GM23338 (cell line): ENCODE results near the gene AKAP1.
A peak's percentile ranks its signal among the peaks of the same experiment; 100 is the strongest.

Experiments used
- CREB1 ChIP-seq: fragments of 250-450 bp; sonication (Bioruptor Pico); IDR thresholded peaks from 2 replicates; pipeline ENCODE4 v1.5.0; 2020; ENCODE audit warnings: low read depth, mild to moderate bottlenecking, moderate library complexity
- EZH2 ChIP-seq: fragments of 200-600 bp; sonication (generic); IDR thresholded peaks from one replicate; pipeline ENCODE4 v1.8.0; 2017; ENCODE audit warnings: antibody characterized with exemption, mild to moderate bottlenecking, low read depth; ENCODE audit not compliant: unreplicated experiment
- EZH2phosphoT487 ChIP-seq: fragments of 200-600 bp; sonication (generic); IDR thresholded peaks from one replicate; pipeline ENCODE4 v1.8.1; 2018; ENCODE audit warnings: antibody characterized with exemption; ENCODE audit not compliant: unreplicated experiment
- JUNB ChIP-seq: IDR thresholded peaks from one replicate; pipeline ENCODE4 v1.6.1; 2016; ENCODE audit warnings: antibody characterized with exemption; ENCODE audit not compliant: unreplicated experiment
- NANOG ChIP-seq: IDR thresholded peaks from 2 replicates; pipeline ENCODE4 v1.6.1; 2016; ENCODE audit warnings: antibody characterized with exemption, borderline replicate concordance
- POLR2AphosphoS5 ChIP-seq: IDR thresholded peaks from 2 replicates; pipeline ENCODE4 v1.6.1; 2016; ENCODE audit warnings: antibody characterized with exemption, low read depth
- STAT1 ChIP-seq: IDR thresholded peaks from one replicate; pipeline ENCODE4 v1.6.1; 2016; ENCODE audit warnings: antibody characterized with exemption; ENCODE audit not compliant: unreplicated experiment
- ZNF114 ChIP-seq: fragments of 250-450 bp; sonication (Bioruptor Pico); IDR thresholded peaks from 2 replicates; pipeline ENCODE4 v1.5.0; 2020; ENCODE audit warnings: mild to moderate bottlenecking, moderate library complexity
- ZNF331 ChIP-seq: fragments of 250-450 bp; sonication (Bioruptor Pico); IDR thresholded peaks from 2 replicates; pipeline ENCODE4 v1.5.0; 2020; ENCODE audit warnings: low read depth, mild to moderate bottlenecking, moderate library complexity
- TF ChIP-seq, protein P1 (sequence below), 2 experiments: fragments of 200-600 bp in 1 of 2; sonication (generic) in 1 of 2; conservative IDR thresholded peaks; 2 replicates each; pipeline versions ENCODE4 v1.5.1 to v1.6.1; 2016 to 2017; ENCODE audit warnings: antibody characterized with exemption in 2 of 2, low read depth in 2 of 2, mild to moderate bottlenecking in 2 of 2, moderate library complexity in 1 of 2
- TF ChIP-seq, protein P2 (sequence below): IDR thresholded peaks from one replicate; pipeline ENCODE4 v1.6.1; 2018; ENCODE audit warnings: antibody characterized with exemption; ENCODE audit not compliant: unreplicated experiment
- TF ChIP-seq, protein P3 (sequence below): IDR thresholded peaks from 2 replicates; pipeline ENCODE4 v1.6.1; 2016; ENCODE audit warnings: antibody characterized with exemption
- TF ChIP-seq, protein P4 (sequence below): fragments of 250-450 bp; sonication (Bioruptor Pico); IDR thresholded peaks from 2 replicates; pipeline ENCODE4 v1.5.0; 2020; ENCODE audit warnings: mild to moderate bottlenecking, moderate library complexity

DNA sequence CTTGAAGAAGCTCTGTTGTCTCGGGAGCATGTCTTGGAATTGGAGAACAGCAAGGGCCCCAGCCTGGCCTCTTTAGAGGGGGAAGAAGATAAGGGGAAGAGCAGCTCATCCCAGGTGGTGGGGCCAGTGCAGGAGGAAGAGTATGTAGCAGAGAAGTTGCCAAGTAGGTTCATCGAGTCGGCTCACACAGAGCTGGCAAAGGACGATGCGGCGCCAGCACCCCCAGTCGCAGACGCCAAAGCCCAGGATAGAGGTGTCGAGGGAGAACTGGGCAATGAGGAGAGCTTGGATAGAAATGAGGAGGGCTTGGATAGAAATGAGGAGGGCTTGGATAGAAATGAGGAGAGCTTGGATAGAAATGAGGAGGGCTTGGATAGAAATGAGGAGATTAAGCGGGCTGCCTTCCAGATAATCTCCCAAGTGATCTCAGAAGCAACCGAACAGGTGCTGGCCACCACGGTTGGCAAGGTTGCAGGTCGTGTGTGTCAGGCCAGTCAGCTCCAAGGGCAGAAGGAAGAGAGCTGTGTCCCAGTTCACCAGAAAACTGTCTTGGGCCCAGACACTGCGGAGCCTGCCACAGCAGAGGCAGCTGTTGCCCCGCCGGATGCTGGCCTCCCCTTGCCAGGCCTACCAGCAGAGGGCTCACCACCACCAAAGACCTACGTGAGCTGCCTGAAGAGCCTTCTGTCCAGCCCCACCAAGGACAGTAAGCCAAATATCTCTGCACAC is 21.2 kb downstream of the AKAP1 start:
- TF ChIP-seq, protein P1, sequence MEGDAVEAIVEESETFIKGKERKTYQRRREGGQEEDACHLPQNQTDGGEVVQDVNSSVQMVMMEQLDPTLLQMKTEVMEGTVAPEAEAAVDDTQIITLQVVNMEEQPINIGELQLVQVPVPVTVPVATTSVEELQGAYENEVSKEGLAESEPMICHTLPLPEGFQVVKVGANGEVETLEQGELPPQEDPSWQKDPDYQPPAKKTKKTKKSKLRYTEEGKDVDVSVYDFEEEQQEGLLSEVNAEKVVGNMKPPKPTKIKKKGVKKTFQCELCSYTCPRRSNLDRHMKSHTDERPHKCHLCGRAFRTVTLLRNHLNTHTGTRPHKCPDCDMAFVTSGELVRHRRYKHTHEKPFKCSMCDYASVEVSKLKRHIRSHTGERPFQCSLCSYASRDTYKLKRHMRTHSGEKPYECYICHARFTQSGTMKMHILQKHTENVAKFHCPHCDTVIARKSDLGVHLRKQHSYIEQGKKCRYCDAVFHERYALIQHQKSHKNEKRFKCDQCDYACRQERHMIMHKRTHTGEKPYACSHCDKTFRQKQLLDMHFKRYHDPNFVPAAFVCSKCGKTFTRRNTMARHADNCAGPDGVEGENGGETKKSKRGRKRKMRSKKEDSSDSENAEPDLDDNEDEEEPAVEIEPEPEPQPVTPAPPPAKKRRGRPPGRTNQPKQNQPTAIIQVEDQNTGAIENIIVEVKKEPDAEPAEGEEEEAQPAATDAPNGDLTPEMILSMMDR (conservative IDR thresholded peaks at IDR 0.05; ENCODE audit: low read depth in 2 of 2) = peak; percentile 53 to 71
- no peak for TF ChIP-seq POLR2AphosphoS5
- no peak for TF ChIP-seq EZH2
- TF ChIP-seq CREB1 (CRISPR knock-in tag) = no peak
- no peak for TF ChIP-seq EZH2phosphoT487
- TF ChIP-seq ZNF331 (CRISPR knock-in tag) = no peak
- TF ChIP-seq JUNB = no peak
- TF ChIP-seq, protein P2, sequence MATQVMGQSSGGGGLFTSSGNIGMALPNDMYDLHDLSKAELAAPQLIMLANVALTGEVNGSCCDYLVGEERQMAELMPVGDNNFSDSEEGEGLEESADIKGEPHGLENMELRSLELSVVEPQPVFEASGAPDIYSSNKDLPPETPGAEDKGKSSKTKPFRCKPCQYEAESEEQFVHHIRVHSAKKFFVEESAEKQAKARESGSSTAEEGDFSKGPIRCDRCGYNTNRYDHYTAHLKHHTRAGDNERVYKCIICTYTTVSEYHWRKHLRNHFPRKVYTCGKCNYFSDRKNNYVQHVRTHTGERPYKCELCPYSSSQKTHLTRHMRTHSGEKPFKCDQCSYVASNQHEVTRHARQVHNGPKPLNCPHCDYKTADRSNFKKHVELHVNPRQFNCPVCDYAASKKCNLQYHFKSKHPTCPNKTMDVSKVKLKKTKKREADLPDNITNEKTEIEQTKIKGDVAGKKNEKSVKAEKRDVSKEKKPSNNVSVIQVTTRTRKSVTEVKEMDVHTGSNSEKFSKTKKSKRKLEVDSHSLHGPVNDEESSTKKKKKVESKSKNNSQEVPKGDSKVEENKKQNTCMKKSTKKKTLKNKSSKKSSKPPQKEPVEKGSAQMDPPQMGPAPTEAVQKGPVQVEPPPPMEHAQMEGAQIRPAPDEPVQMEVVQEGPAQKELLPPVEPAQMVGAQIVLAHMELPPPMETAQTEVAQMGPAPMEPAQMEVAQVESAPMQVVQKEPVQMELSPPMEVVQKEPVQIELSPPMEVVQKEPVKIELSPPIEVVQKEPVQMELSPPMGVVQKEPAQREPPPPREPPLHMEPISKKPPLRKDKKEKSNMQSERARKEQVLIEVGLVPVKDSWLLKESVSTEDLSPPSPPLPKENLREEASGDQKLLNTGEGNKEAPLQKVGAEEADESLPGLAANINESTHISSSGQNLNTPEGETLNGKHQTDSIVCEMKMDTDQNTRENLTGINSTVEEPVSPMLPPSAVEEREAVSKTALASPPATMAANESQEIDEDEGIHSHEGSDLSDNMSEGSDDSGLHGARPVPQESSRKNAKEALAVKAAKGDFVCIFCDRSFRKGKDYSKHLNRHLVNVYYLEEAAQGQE = no peak
- TF ChIP-seq ZNF114 (CRISPR knock-in tag) = no peak
- TF ChIP-seq, protein P3, sequence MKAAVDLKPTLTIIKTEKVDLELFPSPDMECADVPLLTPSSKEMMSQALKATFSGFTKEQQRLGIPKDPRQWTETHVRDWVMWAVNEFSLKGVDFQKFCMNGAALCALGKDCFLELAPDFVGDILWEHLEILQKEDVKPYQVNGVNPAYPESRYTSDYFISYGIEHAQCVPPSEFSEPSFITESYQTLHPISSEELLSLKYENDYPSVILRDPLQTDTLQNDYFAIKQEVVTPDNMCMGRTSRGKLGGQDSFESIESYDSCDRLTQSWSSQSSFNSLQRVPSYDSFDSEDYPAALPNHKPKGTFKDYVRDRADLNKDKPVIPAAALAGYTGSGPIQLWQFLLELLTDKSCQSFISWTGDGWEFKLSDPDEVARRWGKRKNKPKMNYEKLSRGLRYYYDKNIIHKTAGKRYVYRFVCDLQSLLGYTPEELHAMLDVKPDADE = no peak
- no peak for TF ChIP-seq NANOG
- no peak for TF ChIP-seq STAT1
- TF ChIP-seq, protein P4, sequence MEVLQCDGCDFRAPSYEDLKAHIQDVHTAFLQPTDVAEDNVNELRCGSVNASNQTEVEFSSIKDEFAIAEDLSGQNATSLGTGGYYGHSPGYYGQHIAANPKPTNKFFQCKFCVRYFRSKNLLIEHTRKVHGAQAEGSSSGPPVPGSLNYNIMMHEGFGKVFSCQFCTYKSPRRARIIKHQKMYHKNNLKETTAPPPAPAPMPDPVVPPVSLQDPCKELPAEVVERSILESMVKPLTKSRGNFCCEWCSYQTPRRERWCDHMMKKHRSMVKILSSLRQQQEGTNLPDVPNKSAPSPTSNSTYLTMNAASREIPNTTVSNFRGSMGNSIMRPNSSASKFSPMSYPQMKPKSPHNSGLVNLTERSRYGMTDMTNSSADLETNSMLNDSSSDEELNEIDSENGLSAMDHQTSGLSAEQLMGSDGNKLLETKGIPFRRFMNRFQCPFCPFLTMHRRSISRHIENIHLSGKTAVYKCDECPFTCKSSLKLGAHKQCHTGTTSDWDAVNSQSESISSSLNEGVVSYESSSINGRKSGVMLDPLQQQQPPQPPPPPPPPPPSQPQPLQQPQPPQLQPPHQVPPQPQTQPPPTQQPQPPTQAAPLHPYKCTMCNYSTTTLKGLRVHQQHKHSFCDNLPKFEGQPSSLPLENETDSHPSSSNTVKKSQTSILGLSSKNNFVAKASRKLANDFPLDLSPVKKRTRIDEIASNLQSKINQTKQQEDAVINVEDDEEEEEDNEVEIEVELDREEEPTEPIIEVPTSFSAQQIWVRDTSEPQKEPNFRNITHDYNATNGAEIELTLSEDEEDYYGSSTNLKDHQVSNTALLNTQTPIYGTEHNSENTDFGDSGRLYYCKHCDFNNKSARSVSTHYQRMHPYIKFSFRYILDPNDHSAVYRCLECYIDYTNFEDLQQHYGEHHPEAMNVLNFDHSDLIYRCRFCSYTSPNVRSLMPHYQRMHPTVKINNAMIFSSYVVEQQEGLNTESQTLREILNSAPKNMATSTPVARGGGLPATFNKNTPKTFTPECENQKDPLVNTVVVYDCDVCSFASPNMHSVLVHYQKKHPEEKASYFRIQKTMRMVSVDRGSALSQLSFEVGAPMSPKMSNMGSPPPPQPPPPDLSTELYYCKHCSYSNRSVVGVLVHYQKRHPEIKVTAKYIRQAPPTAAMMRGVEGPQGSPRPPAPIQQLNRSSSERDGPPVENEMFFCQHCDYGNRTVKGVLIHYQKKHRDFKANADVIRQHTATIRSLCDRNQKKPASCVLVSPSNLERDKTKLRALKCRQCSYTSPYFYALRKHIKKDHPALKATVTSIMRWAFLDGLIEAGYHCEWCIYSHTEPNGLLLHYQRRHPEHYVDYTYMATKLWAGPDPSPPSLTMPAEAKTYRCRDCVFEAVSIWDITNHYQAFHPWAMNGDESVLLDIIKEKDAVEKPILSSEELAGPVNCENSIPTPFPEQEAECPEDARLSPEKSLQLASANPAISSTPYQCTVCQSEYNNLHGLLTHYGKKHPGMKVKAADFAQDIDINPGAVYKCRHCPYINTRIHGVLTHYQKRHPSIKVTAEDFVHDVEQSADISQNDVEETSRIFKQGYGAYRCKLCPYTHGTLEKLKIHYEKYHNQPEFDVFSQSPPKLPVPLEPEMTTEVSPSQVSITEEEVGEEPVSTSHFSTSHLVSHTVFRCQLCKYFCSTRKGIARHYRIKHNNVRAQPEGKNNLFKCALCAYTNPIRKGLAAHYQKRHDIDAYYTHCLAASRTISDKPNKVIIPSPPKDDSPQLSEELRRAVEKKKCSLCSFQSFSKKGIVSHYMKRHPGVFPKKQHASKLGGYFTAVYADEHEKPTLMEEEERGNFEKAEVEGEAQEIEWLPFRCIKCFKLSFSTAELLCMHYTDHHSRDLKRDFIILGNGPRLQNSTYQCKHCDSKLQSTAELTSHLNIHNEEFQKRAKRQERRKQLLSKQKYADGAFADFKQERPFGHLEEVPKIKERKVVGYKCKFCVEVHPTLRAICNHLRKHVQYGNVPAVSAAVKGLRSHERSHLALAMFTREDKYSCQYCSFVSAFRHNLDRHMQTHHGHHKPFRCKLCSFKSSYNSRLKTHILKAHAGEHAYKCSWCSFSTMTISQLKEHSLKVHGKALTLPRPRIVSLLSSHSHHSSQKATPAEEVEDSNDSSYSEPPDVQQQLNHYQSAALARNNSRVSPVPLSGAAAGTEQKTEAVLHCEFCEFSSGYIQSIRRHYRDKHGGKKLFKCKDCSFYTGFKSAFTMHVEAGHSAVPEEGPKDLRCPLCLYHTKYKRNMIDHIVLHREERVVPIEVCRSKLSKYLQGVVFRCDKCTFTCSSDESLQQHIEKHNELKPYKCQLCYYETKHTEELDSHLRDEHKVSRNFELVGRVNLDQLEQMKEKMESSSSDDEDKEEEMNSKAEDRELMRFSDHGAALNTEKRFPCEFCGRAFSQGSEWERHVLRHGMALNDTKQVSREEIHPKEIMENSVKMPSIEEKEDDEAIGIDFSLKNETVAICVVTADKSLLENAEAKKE = no peak
